ENCODE measurements around the gene MIS18BP1. TPM values are rescaled to one million over a fixed set of nuclear protein-coding genes. Genes with fewer than 3 reads are reported as not detected.

MIS18BP1 gene
- total and polyA plus RNA-seq, 4 donors = 6.8 to 46.1 (median 13.6) TPM

DNA sequence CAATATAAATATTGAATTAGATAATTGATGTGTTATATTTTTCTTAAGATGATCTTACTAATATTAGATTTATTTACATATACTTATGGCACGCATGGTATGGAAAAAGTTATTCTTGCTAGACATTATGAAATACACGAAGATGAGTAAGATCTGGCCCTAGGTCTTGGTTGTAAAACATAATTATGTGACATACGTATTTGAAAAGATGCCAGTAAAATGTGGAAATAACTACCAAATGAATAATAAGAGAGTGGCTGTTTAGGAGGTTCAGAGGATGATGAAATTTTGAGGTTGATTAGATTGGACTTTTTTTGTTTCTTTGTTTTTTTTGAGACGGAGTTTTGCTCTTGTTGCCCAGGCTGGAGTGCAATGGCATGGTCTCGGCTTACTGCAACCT, 75.9 kb downstream of the MIS18BP1 start:
- Histone ChIP-seq H3K4me3 (no peak overlapping the region), H3K27me3 (ENCODE audit: control insufficient read depth in 3 of 3, insufficient read depth in 3 of 3, low read length in 2 of 3) (no peaks in the 10 kb centered on the region), H3K27ac (ENCODE audit: low read depth in 1 of 2, low read length in 1 of 2) (no peak overlapping the region), H3K36me3 (ENCODE audit: control insufficient read depth in 4 of 4, insufficient read depth in 4 of 4, low read length in 4 of 4) (no peaks in the 10 kb centered on the region), H3K4me1 (ENCODE audit: control insufficient read depth in 5 of 5, insufficient read depth in 5 of 5, low read length in 5 of 5) (no peaks in the 10 kb centered on the region), H3K9me3 (ENCODE audit: control insufficient read depth in 4 of 4, insufficient read depth in 3 of 4, low read length in 3 of 4) (no peaks in the 10 kb centered on the region), H3K9ac (ENCODE audit: insufficient read depth in 1 of 2, low read length in 2 of 2) (no peak overlapping the region)
- 33 to 70% methylated on average over 5 of the region's 5 CpGs for WGBS, 2 donors
- TF ChIP-seq, protein P1, sequence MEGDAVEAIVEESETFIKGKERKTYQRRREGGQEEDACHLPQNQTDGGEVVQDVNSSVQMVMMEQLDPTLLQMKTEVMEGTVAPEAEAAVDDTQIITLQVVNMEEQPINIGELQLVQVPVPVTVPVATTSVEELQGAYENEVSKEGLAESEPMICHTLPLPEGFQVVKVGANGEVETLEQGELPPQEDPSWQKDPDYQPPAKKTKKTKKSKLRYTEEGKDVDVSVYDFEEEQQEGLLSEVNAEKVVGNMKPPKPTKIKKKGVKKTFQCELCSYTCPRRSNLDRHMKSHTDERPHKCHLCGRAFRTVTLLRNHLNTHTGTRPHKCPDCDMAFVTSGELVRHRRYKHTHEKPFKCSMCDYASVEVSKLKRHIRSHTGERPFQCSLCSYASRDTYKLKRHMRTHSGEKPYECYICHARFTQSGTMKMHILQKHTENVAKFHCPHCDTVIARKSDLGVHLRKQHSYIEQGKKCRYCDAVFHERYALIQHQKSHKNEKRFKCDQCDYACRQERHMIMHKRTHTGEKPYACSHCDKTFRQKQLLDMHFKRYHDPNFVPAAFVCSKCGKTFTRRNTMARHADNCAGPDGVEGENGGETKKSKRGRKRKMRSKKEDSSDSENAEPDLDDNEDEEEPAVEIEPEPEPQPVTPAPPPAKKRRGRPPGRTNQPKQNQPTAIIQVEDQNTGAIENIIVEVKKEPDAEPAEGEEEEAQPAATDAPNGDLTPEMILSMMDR (IDR thresholded peaks at IDR 0.05; ENCODE audit: control extremely low read depth, extremely low read depth) = no peak
- ATAC-seq (ENCODE audit: insufficient read depth, low FRiP score) = no peak
- DNase-seq = peak in 2 of 3 donors; percentile 27 to 53

DNA sequence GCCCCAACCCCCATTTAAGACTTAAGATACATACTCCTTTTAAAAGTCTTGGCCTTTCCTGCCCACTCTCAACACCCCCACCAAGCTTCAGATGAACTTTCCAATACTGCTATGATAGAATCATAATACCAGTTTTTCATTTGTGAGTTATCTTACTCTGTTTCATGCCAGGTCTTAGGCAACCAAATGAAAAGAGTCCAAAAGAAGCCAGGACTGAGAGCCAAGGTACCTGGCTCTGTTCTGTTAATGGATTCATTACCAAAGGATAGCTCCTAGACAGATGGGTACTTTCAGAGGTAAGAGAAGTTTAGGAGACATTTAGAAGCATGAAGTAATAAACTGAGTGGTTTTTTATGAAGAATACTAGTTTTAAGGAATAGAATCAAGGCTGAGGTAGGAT, 83.1 kb downstream of the MIS18BP1 start:
- TF ChIP-seq, protein P1 (IDR thresholded peaks at IDR 0.05; ENCODE audit: control extremely low read depth, extremely low read depth) = no peak
- no peaks in the 10 kb centered on the region for H3K4me1 ChIP-seq (ENCODE audit: control insufficient read depth in 5 of 5, insufficient read depth in 5 of 5, low read length in 5 of 5)
- DNase-seq = no peak

DNA sequence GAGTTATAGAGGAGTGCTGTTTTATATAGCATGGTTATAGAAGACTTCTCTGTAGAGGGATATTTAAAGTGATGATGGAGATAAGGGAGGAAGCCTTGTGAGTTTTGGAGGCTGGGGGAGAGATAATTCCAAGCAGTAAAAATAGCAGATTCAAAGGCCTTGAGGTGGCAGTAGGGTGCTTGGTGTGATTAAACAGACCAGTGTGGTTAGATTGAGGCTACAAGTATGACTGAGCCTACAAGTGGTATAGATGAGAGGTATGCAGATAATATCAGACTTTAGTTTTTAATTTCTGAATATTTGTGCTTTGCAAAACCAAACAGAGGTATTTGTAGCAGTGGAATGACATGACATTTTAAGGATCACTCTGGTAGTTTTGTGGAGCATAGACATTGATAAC, 96.9 kb downstream of the MIS18BP1 start:
- ATAC-seq (ENCODE audit: insufficient read depth, low FRiP score) (no peak), DNase-seq (no peak)
- Histone ChIP-seq H3K36me3 (ENCODE audit: control insufficient read depth in 4 of 4, insufficient read depth in 4 of 4, low read length in 4 of 4) (peaks cover 0 to 2% (median under 1%) of the 10 kb centered on the region in 4 donors), H3K27ac (ENCODE audit: low read depth in 1 of 2, low read length in 1 of 2) (no peak overlapping the region), H3K9me3 (ENCODE audit: control insufficient read depth in 4 of 4, insufficient read depth in 3 of 4, low read length in 3 of 4) (no peaks in the 10 kb centered on the region), H3K4me1 (ENCODE audit: control insufficient read depth in 5 of 5, insufficient read depth in 5 of 5, low read length in 5 of 5) (no peaks in the 10 kb centered on the region), H3K9ac (ENCODE audit: insufficient read depth in 1 of 2, low read length in 2 of 2) (no peak overlapping the region), H3K27me3 (ENCODE audit: control insufficient read depth in 3 of 3, insufficient read depth in 3 of 3, low read length in 2 of 3) (no peaks in the 10 kb centered on the region), H3K4me3 (no peak overlapping the region)
- TF ChIP-seq, protein P1 (IDR thresholded peaks at IDR 0.05; ENCODE audit: control extremely low read depth, extremely low read depth) = no peak

More for the DNA sequence above, 83.1 kb downstream of the MIS18BP1 start:
- Histone ChIP-seq H3K4me3 (no peak overlapping the region), H3K9ac (ENCODE audit: insufficient read depth in 1 of 2, low read length in 2 of 2) (no peak overlapping the region), H3K27ac (ENCODE audit: low read depth in 1 of 2, low read length in 1 of 2) (no peak overlapping the region), H3K27me3 (ENCODE audit: control insufficient read depth in 3 of 3, insufficient read depth in 3 of 3, low read length in 2 of 3) (no peaks in the 10 kb centered on the region), H3K9me3 (ENCODE audit: control insufficient read depth in 4 of 4, insufficient read depth in 3 of 4, low read length in 3 of 4) (no peaks in the 10 kb centered on the region), H3K36me3 (ENCODE audit: control insufficient read depth in 4 of 4, insufficient read depth in 4 of 4, low read length in 4 of 4) (peaks cover 0 to 4% (median 3%) of the 10 kb centered on the region in 4 donors)
- no peak for ATAC-seq (ENCODE audit: insufficient read depth, low FRiP score)

Small RNA genes lying within 50 kb of the gene (small RNA-seq; reads per million reads assigned to genes)
- gene RNU6-552P (ENCODE audit: low replicate concordance) = not detected

Other genes with a start within 250 kb of the MIS18BP1 start
- 10 to 100 TPM; 23.7 to 79.7 TPM for gene PRPF39, start 169.1 kb downstream of the MIS18BP1 start, total RNA-seq
- 10 to 100 TPM; 10.9 to 35.7 TPM for gene PRPF39, start 169.1 kb downstream of the MIS18BP1 start, polyA plus RNA-seq
- gene FKBP3, start 118.7 kb downstream of the MIS18BP1 start, total RNA-seq = 10 to 100 TPM; 30.6 to 41.9 TPM
- gene FKBP3, start 118.7 kb downstream of the MIS18BP1 start, polyA plus RNA-seq = 10 to 100 TPM; 40.1 to 76.5 TPM
- gene FANCM, start 117.3 kb downstream of the MIS18BP1 start, total RNA-seq = 10 to 100 TPM in 1 of 2 donors, 1 to 10 TPM in 1; 5.0 to 13.6 TPM
- gene FANCM, start 117.3 kb downstream of the MIS18BP1 start, polyA plus RNA-seq = 1 to 10 TPM in 1 of 2 donors, under 1 TPM in 1; 0.88 to 3.6 TPM